Loucy (cell line): ENCODE measurements around the gene PAM.

ENCODE experiments used
- EZH2phosphoT487 ChIP-seq: fragments of 200-600 bp; IDR thresholded peaks from 2 replicates; pipeline ENCODE4 v1.6.1; 2018; ENCODE audit warnings: antibody characterized with exemption, mild to moderate bottlenecking, moderate library complexity, borderline replicate concordance
- TF ChIP-seq, protein P1 (sequence below): fragments of 200-600 bp; sonication (generic); conservative IDR thresholded peaks from 2 replicates; pipeline ENCODE4 v1.5.1; 2014; ENCODE audit warnings: mild to moderate bottlenecking, antibody characterized with exemption, low read length

DNA sequence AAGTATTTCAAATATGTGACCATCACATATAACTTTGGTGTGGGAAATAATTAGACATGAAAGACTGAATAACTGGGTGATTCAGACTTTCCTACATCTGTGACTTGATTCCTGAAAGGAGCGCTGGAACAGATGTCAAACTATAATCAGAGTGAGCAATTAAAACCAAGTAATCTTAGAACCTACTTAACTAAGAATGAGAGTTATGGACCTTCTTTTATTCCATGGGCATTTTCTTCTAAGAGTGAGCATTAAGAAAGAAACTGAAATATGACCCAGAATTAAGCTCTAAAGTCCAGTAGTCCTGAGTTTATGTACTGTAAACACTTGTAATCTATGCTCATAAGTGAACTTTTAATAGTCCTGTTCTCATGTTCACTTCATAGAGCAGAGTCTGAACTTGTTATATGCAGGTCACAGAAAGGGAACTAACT is 68.4 kb downstream of the PAM start:
- no peak for TF ChIP-seq EZH2phosphoT487
- TF ChIP-seq, protein P1, sequence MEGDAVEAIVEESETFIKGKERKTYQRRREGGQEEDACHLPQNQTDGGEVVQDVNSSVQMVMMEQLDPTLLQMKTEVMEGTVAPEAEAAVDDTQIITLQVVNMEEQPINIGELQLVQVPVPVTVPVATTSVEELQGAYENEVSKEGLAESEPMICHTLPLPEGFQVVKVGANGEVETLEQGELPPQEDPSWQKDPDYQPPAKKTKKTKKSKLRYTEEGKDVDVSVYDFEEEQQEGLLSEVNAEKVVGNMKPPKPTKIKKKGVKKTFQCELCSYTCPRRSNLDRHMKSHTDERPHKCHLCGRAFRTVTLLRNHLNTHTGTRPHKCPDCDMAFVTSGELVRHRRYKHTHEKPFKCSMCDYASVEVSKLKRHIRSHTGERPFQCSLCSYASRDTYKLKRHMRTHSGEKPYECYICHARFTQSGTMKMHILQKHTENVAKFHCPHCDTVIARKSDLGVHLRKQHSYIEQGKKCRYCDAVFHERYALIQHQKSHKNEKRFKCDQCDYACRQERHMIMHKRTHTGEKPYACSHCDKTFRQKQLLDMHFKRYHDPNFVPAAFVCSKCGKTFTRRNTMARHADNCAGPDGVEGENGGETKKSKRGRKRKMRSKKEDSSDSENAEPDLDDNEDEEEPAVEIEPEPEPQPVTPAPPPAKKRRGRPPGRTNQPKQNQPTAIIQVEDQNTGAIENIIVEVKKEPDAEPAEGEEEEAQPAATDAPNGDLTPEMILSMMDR: no peak
